HEK293T (cell line): ENCODE results near the gene ANKRD44.

Experiments
- CTCF ChIA-PET: fragments of 350-600 bp; formaldehyde crosslinking; extraction: SDS; loops from one replicate; lab custom pipeline; 2021; ENCODE audit warnings: antibody characterized with exemption, inconsistent platforms; lab: Yijun Ruan, JAX
- POLR2A ChIA-PET: fragments of 350-600 bp; formaldehyde crosslinking; extraction: SDS; loops from one replicate; lab custom pipeline; 2020; ENCODE audit warnings: antibody characterized with exemption, inconsistent platforms; lab: Yijun Ruan, JAX
- DNase-seq: peaks from one replicate; pipeline ENCODE4 v3.0.0; 2012; ENCODE audit warnings: mixed read lengths; ENCODE audit errors: extremely low spot score
- ARNT ChIP-seq: fragments of 450-650 bp; IDR thresholded peaks from 2 replicates; pipeline ENCODE4 v1.6.1; 2017; ENCODE audit warnings: mild to moderate bottlenecking
- BHLHE40 ChIP-seq: fragments of 450-650 bp; IDR thresholded peaks from 2 replicates; pipeline ENCODE4 v1.6.1; 2016; ENCODE audit warnings: mild to moderate bottlenecking, moderate library complexity, borderline replicate concordance
- CTBP1 ChIP-seq: fragments of 450-650 bp; IDR thresholded peaks from 2 replicates; pipeline ENCODE4 v1.6.1; 2016; ENCODE audit warnings: borderline replicate concordance
- ELF4 ChIP-seq: fragments of 450-650 bp; IDR thresholded peaks from 2 replicates; pipeline ENCODE4 v1.6.1; 2017; ENCODE audit warnings: antibody characterized with exemption
- FOXA1 ChIP-seq: fragments of 450-650 bp; IDR thresholded peaks from 2 replicates; pipeline ENCODE4 v1.6.1; 2016; ENCODE audit warnings: mild to moderate bottlenecking
- FOXK2 ChIP-seq: fragments of 450-650 bp; IDR thresholded peaks from 2 replicates; pipeline ENCODE4 v1.6.1; 2016; ENCODE audit warnings: mild to moderate bottlenecking
- FOXM1 ChIP-seq: fragments of 450-650 bp; IDR thresholded peaks from 2 replicates; pipeline ENCODE4 v1.6.1; 2017; ENCODE audit warnings: mild to moderate bottlenecking, borderline replicate concordance
- HDGF ChIP-seq: fragments of 450-650 bp; IDR thresholded peaks from 2 replicates; pipeline ENCODE4 v1.6.1; 2017; ENCODE audit warnings: antibody characterized with exemption, borderline replicate concordance
- L3MBTL2 ChIP-seq: fragments of 450-650 bp; conservative IDR thresholded peaks from 2 replicates; pipeline ENCODE4 v1.6.1; 2016; ENCODE audit warnings: mild to moderate bottlenecking
- LEF1 ChIP-seq: fragments of 450-650 bp; IDR thresholded peaks from 2 replicates; pipeline ENCODE4 v1.6.1; 2017; ENCODE audit warnings: mild to moderate bottlenecking, borderline replicate concordance
- NFRKB ChIP-seq: fragments of 450-650 bp; IDR thresholded peaks from 2 replicates; pipeline ENCODE4 v1.6.1; 2016; ENCODE audit warnings: mild to moderate bottlenecking, moderate library complexity
- PKNOX1 ChIP-seq: fragments of 450-650 bp; IDR thresholded peaks from 2 replicates; pipeline ENCODE4 v1.6.1; 2016
- SP1 ChIP-seq: fragments of 450-650 bp; IDR thresholded peaks from 2 replicates; pipeline ENCODE4 v1.6.1; 2017
- SUZ12 ChIP-seq: fragments of 450-650 bp; IDR thresholded peaks from 2 replicates; pipeline ENCODE4 v1.6.1; 2016; ENCODE audit warnings: mild to moderate bottlenecking
- TARDBP ChIP-seq: fragments of 450-650 bp; IDR thresholded peaks from 2 replicates; pipeline ENCODE4 v1.6.1; 2016
- ZNF384 ChIP-seq: fragments of 450-650 bp; IDR thresholded peaks from 2 replicates; pipeline ENCODE4 v1.6.1; 2016

The ANKRD44 gene

GRCh38 chr2:197306024-197306695 is 4.4 kb downstream of the ANKRD44 start:
- CTCF ChIA-PET: no interaction called here

GRCh38 chr2:197304556-197305011 is 6.0 kb downstream of the ANKRD44 start:
- TF ChIP-seq HDGF (no peak), CTBP1 (no peak), FOXA1 (no peak), ZNF384 (no peak), L3MBTL2 (no peak), LEF1 (no peak), PKNOX1 (no peak), SUZ12 (no peak), FOXM1 (no peak)
- no peak for DNase-seq
- ChIA-PET CTCF (no interaction called here), POLR2A (no interaction called here)

More at GRCh38 chr2:197306024-197306695, 4.4 kb downstream of the ANKRD44 start:
- DNase-seq: no peak
- POLR2A ChIA-PET: no interaction called here
- no peak for TF ChIP-seq CTBP1
- TF ChIP-seq FOXA1: no peak
- TF ChIP-seq PKNOX1: no peak
- TF ChIP-seq FOXM1: no peak
- TF ChIP-seq TARDBP: no peak
- no peak for TF ChIP-seq ZNF384
- TF ChIP-seq HDGF: no peak
- TF ChIP-seq LEF1: no peak
- TF ChIP-seq FOXK2: no peak
- TF ChIP-seq L3MBTL2: no peak
- TF ChIP-seq ARNT: no peak
- TF ChIP-seq BHLHE40: no peak
- TF ChIP-seq SP1: no peak
- no peak for TF ChIP-seq ELF4
- TF ChIP-seq NFRKB: no peak
- TF ChIP-seq SUZ12: no peak

DNA sequence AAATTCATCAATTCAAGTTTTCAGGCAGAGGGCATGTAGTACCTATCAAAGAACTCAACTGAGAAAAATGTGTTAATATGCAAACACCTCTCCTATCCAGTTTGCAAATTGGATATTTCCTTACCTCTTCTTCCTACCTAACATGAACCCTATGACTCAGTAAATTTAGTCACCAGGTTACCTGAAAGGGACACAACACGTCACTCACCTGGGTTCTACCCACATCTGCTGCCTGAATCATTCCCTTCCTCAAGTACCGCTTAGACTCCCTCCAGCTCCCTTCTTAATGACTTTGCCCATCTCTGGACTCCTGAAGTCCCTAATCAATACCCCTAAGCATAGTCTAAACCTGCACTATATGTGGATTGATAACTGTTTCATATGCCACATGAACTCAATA is 10.4 kb downstream of the ANKRD44 start:
- TF ChIP-seq FOXM1 (no peak), CTBP1 (no peak), LEF1 (no peak), PKNOX1 (no peak), FOXA1 (no peak), SP1 (no peak), L3MBTL2 (no peak)
- DNase-seq: no peak
- CTCF ChIA-PET: no interaction called here
- POLR2A ChIA-PET: no interaction called here

- CTCF ChIA-PET: no interaction called here
Measured at GRCh38 chr2:197298609-197299008, 12.0 kb downstream of the ANKRD44 start.

GRCh38 chr2:197297772-197298318 is 12.7 kb downstream of the ANKRD44 start:
- TF ChIP-seq LEF1 (no peak), L3MBTL2 (no peak), TARDBP (no peak), CTBP1 (no peak), NFRKB (no peak), SUZ12 (no peak)
- POLR2A ChIA-PET: no interaction called here
- CTCF ChIA-PET: no interaction called here
- no peak for DNase-seq

More at GRCh38 chr2:197298609-197299008, 12.0 kb downstream of the ANKRD44 start:
- no peak for DNase-seq
- TF ChIP-seq PKNOX1 (no peak), ZNF384 (no peak), L3MBTL2 (no peak), FOXA1 (no peak), SP1 (no peak), FOXM1 (no peak), BHLHE40 (no peak), NFRKB (no peak)
- POLR2A ChIA-PET: no interaction called here

DNA sequence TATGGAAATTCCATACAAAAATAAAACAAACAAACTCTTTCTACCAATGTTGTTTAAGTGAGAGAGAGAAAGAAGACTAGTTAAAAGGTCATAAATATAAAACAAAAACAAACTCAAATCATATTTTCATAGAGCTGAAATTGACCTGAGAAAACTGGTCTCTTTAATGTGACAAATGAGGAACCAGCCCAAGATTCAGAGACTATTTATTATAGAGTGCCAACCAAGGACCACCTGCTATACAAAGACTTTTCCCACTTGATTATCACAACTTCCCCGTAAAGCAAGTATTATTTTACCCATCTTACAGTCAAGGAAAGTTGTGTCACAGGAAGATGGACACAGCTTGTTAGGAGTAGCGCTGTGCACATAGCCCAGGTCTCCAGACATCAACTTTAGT is 13.3 kb downstream of the ANKRD44 start:
- POLR2A ChIA-PET: no interaction called here
- CTCF ChIA-PET: no interaction called here

More for the DNA sequence above, 13.3 kb downstream of the ANKRD44 start:
- no peak for TF ChIP-seq ARNT
- TF ChIP-seq ZNF384: no peak
- no peak for TF ChIP-seq ELF4
- no peak for TF ChIP-seq FOXK2
- TF ChIP-seq BHLHE40: no peak
- TF ChIP-seq PKNOX1: no peak
- no peak for TF ChIP-seq L3MBTL2
- TF ChIP-seq LEF1: no peak
- TF ChIP-seq FOXA1: no peak
- no peak for TF ChIP-seq SP1
- TF ChIP-seq TARDBP: no peak
- no peak for TF ChIP-seq HDGF
- no peak for TF ChIP-seq CTBP1
- no peak for TF ChIP-seq NFRKB
- TF ChIP-seq SUZ12: no peak
- no peak for DNase-seq
